A673 (cell line): ENCODE results near the gene PGGHG. TPM values are rescaled to one million over a fixed set of nuclear protein-coding genes. Genes with fewer than 3 reads are reported as not detected.
A peak's percentile ranks its signal among the peaks of the same experiment; 100 is the strongest.
"Not testable (repeated sequence)": the region's sequence is repeated elsewhere in the genome, so short reads cannot be mapped to it uniquely, and the experiment has no call there.

Experiments
- BruUV-seq: library from RNA; stranded (reverse); fragments of 400-500 nt; replicated peaks from 2 replicates; lab custom pipeline; 2021; lab: Mats Ljungman, UMichigan
- CTCF ChIA-PET: fragments of 300-600 bp; sonication (Branson Sonifier 250); formaldehyde crosslinking; loops from one replicate; lab custom pipeline; 2022; ENCODE audit warnings: antibody characterized with exemption; lab: Charles Lee
- POLR2A ChIA-PET: fragments of 300-600 bp; sonication (Branson Sonifier 250); formaldehyde crosslinking; loops from one replicate; lab custom pipeline; 2022; ENCODE audit warnings: antibody characterized with exemption; ENCODE audit not compliant: low non-redundant PET; lab: Charles Lee
- DNase-seq: peaks from one replicate; pipeline ENCODE4 v3.0.0-alpha.2; 2015; ENCODE audit warnings: low spot score
- H3K27ac ChIP-seq: fragments of 200-600 bp; sonication (generic); 2 replicates; pipeline ENCODE4 v1.5.1; 2016; ENCODE audit warnings: mixed run types, low read depth, mild to moderate bottlenecking, mixed read lengths, antibody characterized with exemption, low read length; ENCODE audit not compliant: poor library complexity, severe bottlenecking
- H3K27me3 ChIP-seq: fragments of 200-600 bp; sonication (generic); replicated peaks from 2 replicates; pipeline ENCODE4 v1.6.1; 2017; ENCODE audit warnings: mixed run types, low read depth, mild to moderate bottlenecking, mixed read lengths, antibody characterized with exemption, low read length; ENCODE audit not compliant: insufficient read depth, poor library complexity
- H3K36me3 ChIP-seq: fragments of 200-600 bp; sonication (generic); 2 replicates; pipeline ENCODE4 v1.6.1; 2016; ENCODE audit warnings: mixed run types, mild to moderate bottlenecking, mixed read lengths, antibody characterized with exemption, low read length; ENCODE audit not compliant: insufficient read depth, poor library complexity, severe bottlenecking
- H3K4me1 ChIP-seq: fragments of 200-600 bp; sonication (generic); 2 replicates; pipeline ENCODE4 v1.6.1; 2017; ENCODE audit warnings: mixed run types, mild to moderate bottlenecking, mixed read lengths, antibody characterized with exemption, low read length; ENCODE audit not compliant: insufficient read depth, poor library complexity, severe bottlenecking
- H3K4me3 ChIP-seq: fragments of 200-600 bp; sonication (generic); 2 replicates; pipeline ENCODE4 v1.5.1; 2016; ENCODE audit warnings: low read depth, mixed run types, mild to moderate bottlenecking, mixed read lengths, low read length; ENCODE audit not compliant: poor library complexity, severe bottlenecking
- H3K9me3 ChIP-seq: fragments of 200-600 bp; sonication (generic); 2 replicates; pipeline ENCODE4 v1.6.1; 2016; ENCODE audit warnings: mixed run types, low read depth, mild to moderate bottlenecking, mixed read lengths, antibody characterized with exemption, low read length; ENCODE audit not compliant: poor library complexity, severe bottlenecking
- CTCF ChIP-seq: fragments of 300-800, 200-600 bp; sonication (generic); conservative IDR thresholded peaks from 2 replicates; pipeline ENCODE4 v1.5.1; 2017; ENCODE audit warnings: low read depth, mild to moderate bottlenecking, antibody characterized with exemption, low read length, moderate library complexity, mixed read lengths
- EZH2 ChIP-seq: fragments of 200-600 bp; sonication (generic); IDR thresholded peaks from 2 replicates; pipeline ENCODE4 v1.6.1; 2017; ENCODE audit warnings: borderline replicate concordance, low read depth, mild to moderate bottlenecking, mixed read lengths, antibody characterized with exemption, low read length; ENCODE audit not compliant: poor library complexity, severe bottlenecking
- intact Hi-C: fragments of 100-400 bp; cut with micrococcal nuclease; formaldehyde crosslinking; loops from one replicate; pipeline ENCODE4 v1.10.0; 2022; ENCODE audit not compliant: unreplicated experiment
- total RNA-seq: library from RNA; stranded (reverse); gene quantifications from 2 replicates; pipeline ENCODE4 v1.2.3, GENCODE V29; 2021

PGGHG gene
- total RNA-seq, 1 experiment from 2014 or later: 5.4 TPM

GRCh38 chr11:266676-267439 is 22.1 kb upstream of the PGGHG start:
- no peaks in the 10 kb centered on the region for H3K36me3 ChIP-seq
- no peaks in the 10 kb centered on the region for H3K4me1 ChIP-seq
- H3K9me3 ChIP-seq: no peaks in the 10 kb centered on the region
- no peaks in the 10 kb centered on the region for H3K27me3 ChIP-seq
- H3K27ac ChIP-seq: no peak overlapping the region
- intact Hi-C loops: no loop called here
- TF ChIP-seq EZH2 (no peak), CTCF (no peak)
- POLR2A ChIA-PET: interaction anchor here (0.6 kb wide), 1 partner anchor 125 kb away, joined by 3 read pairs; no protein-coding TSS in a partner anchor
- H3K4me3 ChIP-seq: no peak overlapping the region
- CTCF ChIA-PET: no interaction called here
- no TSS peak for BruUV-seq
- no peak for DNase-seq

- ChIA-PET POLR2A (no interaction called here), CTCF (no interaction called here)
- no peak overlapping the region for H3K4me3 ChIP-seq
- TF ChIP-seq CTCF (no peak), EZH2 (no peak)
- no peaks in the 10 kb centered on the region for H3K9me3 ChIP-seq
- intact Hi-C loops: no loop called here
- no peaks in the 10 kb centered on the region for H3K27me3 ChIP-seq
- no peak overlapping the region for H3K27ac ChIP-seq
- H3K36me3 ChIP-seq: no peaks in the 10 kb centered on the region
- H3K4me1 ChIP-seq: no peaks in the 10 kb centered on the region
- no TSS peak for BruUV-seq
- DNase-seq: no peak
These were observed 21.4 kb upstream of the PGGHG start for GRCh38 chr11:267491-267994.

- BruUV-seq, DNase-seq, POLR2A ChIA-PET: not testable (repeated sequence)
These were observed 20.2 kb upstream of the PGGHG start for GRCh38 chr11:268716-269145.

More at GRCh38 chr11:268716-269145, 20.2 kb upstream of the PGGHG start:
- CTCF ChIA-PET, intact Hi-C loops, H3K4me1 ChIP-seq, H3K27me3 ChIP-seq, H3K36me3 ChIP-seq, H3K9me3 ChIP-seq, H3K27ac ChIP-seq: not testable (repeated sequence)
- H3K4me3 ChIP-seq: peak overlapping the region; percentile 36
